ENCODE data around the gene MAN2A1. TPM values are rescaled to one million over a fixed set of nuclear protein-coding genes. Genes with fewer than 3 reads are reported as not detected.

Gene MAN2A1
- total and polyA plus RNA-seq, 2 experiments from 2014 or later: 32.5 to 129 TPM

DNA sequence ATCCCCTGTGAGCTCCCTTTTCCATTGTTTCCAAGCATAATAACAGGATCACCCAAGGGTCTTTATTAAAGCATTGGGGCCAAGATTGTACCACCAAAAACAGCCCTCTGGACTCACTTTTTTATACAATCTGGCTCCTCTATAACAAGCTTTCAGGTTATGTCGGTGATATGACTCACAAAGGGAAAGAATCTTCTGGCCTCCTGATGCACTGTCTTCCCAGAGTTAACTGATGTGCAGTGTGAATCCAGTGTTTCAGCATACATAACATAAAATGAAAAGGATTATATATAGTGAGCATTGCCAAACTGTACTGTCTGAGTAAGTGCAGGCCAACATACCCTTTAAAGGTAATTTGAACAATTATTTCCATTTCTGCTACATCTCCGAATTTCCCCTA is 33.9 kb upstream of the MAN2A1 start:
- Histone ChIP-seq H3K36me3 (ENCODE audit: insufficient read depth) (no peaks in the 10 kb centered on the region), H3K4me3 (no peak overlapping the region), H3K27ac (ENCODE audit: low read depth) (no peak overlapping the region), H2AFZ (no peak overlapping the region), H3K27me3 (ENCODE audit: insufficient read depth) (no peaks in the 10 kb centered on the region), H3K4me1 (ENCODE audit: insufficient read depth) (no peaks in the 10 kb centered on the region), H3K4me2 (no peak overlapping the region), H3K9me2 (ENCODE audit: insufficient read depth) (no peaks in the 10 kb centered on the region), H3F3A (replicated peaks; ENCODE audit: low read depth) (no peaks in the 10 kb centered on the region), H4K20me1 (replicated peaks; ENCODE audit: insufficient read depth) (no peaks in the 10 kb centered on the region), H3K79me2 (replicated peaks; ENCODE audit: insufficient read depth) (no peaks in the 10 kb centered on the region)
- Mint-ChIP-seq H3K27me3 (ENCODE audit: insufficient read depth, low read depth, poor library complexity) (no peaks in the 10 kb centered on the region), H3K4me3 (no peak overlapping the region), H3K36me3 (ENCODE audit: low read depth) (no peaks in the 10 kb centered on the region), H3K4me1 (no peaks in the 10 kb centered on the region), H3K9me3 (no peaks in the 10 kb centered on the region), H3K27ac (no peak overlapping the region)
- DNase-seq (ENCODE audit: low spot score) (no peak), ATAC-seq (no peak)
- TF ChIP-seq, protein P1, sequence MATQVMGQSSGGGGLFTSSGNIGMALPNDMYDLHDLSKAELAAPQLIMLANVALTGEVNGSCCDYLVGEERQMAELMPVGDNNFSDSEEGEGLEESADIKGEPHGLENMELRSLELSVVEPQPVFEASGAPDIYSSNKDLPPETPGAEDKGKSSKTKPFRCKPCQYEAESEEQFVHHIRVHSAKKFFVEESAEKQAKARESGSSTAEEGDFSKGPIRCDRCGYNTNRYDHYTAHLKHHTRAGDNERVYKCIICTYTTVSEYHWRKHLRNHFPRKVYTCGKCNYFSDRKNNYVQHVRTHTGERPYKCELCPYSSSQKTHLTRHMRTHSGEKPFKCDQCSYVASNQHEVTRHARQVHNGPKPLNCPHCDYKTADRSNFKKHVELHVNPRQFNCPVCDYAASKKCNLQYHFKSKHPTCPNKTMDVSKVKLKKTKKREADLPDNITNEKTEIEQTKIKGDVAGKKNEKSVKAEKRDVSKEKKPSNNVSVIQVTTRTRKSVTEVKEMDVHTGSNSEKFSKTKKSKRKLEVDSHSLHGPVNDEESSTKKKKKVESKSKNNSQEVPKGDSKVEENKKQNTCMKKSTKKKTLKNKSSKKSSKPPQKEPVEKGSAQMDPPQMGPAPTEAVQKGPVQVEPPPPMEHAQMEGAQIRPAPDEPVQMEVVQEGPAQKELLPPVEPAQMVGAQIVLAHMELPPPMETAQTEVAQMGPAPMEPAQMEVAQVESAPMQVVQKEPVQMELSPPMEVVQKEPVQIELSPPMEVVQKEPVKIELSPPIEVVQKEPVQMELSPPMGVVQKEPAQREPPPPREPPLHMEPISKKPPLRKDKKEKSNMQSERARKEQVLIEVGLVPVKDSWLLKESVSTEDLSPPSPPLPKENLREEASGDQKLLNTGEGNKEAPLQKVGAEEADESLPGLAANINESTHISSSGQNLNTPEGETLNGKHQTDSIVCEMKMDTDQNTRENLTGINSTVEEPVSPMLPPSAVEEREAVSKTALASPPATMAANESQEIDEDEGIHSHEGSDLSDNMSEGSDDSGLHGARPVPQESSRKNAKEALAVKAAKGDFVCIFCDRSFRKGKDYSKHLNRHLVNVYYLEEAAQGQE (IDR thresholded peaks at IDR 0.05; ENCODE audit: unreplicated experiment): no peak
- TF ChIP-seq CREB1 (CRISPR knock-in tag; IDR thresholded peaks at IDR 0.05; ENCODE audit: low read depth): no peak
- no peak for TF ChIP-seq JUNB (IDR thresholded peaks at IDR 0.05; ENCODE audit: unreplicated experiment)
- TF ChIP-seq, protein P2, sequence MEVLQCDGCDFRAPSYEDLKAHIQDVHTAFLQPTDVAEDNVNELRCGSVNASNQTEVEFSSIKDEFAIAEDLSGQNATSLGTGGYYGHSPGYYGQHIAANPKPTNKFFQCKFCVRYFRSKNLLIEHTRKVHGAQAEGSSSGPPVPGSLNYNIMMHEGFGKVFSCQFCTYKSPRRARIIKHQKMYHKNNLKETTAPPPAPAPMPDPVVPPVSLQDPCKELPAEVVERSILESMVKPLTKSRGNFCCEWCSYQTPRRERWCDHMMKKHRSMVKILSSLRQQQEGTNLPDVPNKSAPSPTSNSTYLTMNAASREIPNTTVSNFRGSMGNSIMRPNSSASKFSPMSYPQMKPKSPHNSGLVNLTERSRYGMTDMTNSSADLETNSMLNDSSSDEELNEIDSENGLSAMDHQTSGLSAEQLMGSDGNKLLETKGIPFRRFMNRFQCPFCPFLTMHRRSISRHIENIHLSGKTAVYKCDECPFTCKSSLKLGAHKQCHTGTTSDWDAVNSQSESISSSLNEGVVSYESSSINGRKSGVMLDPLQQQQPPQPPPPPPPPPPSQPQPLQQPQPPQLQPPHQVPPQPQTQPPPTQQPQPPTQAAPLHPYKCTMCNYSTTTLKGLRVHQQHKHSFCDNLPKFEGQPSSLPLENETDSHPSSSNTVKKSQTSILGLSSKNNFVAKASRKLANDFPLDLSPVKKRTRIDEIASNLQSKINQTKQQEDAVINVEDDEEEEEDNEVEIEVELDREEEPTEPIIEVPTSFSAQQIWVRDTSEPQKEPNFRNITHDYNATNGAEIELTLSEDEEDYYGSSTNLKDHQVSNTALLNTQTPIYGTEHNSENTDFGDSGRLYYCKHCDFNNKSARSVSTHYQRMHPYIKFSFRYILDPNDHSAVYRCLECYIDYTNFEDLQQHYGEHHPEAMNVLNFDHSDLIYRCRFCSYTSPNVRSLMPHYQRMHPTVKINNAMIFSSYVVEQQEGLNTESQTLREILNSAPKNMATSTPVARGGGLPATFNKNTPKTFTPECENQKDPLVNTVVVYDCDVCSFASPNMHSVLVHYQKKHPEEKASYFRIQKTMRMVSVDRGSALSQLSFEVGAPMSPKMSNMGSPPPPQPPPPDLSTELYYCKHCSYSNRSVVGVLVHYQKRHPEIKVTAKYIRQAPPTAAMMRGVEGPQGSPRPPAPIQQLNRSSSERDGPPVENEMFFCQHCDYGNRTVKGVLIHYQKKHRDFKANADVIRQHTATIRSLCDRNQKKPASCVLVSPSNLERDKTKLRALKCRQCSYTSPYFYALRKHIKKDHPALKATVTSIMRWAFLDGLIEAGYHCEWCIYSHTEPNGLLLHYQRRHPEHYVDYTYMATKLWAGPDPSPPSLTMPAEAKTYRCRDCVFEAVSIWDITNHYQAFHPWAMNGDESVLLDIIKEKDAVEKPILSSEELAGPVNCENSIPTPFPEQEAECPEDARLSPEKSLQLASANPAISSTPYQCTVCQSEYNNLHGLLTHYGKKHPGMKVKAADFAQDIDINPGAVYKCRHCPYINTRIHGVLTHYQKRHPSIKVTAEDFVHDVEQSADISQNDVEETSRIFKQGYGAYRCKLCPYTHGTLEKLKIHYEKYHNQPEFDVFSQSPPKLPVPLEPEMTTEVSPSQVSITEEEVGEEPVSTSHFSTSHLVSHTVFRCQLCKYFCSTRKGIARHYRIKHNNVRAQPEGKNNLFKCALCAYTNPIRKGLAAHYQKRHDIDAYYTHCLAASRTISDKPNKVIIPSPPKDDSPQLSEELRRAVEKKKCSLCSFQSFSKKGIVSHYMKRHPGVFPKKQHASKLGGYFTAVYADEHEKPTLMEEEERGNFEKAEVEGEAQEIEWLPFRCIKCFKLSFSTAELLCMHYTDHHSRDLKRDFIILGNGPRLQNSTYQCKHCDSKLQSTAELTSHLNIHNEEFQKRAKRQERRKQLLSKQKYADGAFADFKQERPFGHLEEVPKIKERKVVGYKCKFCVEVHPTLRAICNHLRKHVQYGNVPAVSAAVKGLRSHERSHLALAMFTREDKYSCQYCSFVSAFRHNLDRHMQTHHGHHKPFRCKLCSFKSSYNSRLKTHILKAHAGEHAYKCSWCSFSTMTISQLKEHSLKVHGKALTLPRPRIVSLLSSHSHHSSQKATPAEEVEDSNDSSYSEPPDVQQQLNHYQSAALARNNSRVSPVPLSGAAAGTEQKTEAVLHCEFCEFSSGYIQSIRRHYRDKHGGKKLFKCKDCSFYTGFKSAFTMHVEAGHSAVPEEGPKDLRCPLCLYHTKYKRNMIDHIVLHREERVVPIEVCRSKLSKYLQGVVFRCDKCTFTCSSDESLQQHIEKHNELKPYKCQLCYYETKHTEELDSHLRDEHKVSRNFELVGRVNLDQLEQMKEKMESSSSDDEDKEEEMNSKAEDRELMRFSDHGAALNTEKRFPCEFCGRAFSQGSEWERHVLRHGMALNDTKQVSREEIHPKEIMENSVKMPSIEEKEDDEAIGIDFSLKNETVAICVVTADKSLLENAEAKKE (CRISPR knock-in tag; IDR thresholded peaks at IDR 0.05): no peak
- TF ChIP-seq CTCF (conservative IDR thresholded peaks at IDR 0.05; ENCODE audit: low read depth in 2 of 2): no peak
- TF ChIP-seq STAT1 (IDR thresholded peaks at IDR 0.05; ENCODE audit: unreplicated experiment): no peak
